HG03460 (cell line): Measurements from ENCODE around the gene PKD1.
"Not testable (repeated sequence)": the region's sequence is repeated elsewhere in the genome, so short reads cannot be mapped to it uniquely, and the experiment has no call there.

Experiments
- ATAC-seq: cut with Tn5 transposase; IDR thresholded peaks from one replicate; pipeline ENCODE4 v1.9.1; 2021; ENCODE audit not compliant: unreplicated experiment

The PKD1 gene

DNA sequence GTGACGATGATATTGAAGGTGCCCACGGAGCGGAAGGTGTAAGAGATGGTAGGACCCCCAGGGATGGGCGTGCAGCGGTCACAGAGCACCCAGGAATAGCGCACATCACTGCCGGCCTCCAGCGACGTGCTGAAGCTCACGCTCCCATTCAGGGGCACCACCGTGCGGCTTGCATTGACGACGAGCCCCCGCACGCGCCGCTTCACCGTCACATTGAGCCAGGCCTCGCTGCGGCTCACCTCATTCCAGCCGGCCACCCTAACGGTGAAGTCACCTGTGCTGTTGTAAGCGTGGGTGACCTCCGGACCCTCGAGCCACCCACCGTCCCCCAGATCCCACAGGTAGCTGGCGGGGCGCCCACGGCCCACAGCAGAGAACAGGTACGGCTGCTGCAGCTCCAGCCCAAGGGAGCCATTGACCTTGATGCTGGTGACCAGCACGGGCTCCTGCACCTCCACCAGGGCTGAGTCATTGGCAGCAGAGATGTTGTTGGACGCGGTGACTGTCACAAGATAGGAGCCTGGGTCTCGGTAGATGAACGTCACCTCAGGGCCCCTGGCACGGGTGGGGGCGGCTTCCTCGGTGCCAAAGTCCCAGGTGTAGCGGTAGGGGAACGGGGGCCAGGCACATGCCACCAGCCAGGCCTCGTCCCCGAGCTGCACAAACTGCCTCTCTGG lies 25.2 kb downstream of the PKD1 start:
- not testable (repeated sequence) for ATAC-seq

DNA sequence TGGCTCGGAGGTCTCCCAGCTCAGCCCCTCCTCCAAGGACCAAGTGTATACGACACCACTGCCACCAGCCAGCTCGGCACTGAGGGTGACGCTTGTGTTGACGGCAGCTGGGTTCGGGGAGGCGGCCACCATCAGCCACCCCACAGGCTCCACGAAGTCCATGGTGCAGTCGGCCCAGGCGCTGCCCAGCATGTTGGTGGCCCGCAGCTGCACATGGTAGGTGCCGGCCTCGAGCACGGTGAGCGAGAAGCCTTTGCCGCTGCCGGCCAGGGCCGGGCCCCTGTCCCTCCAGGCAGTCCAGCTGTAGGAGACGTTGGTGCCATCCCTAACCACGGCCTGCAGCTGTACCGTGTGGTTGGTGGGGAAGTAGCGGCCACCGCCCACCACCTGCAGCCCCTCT lies 25.8 kb downstream of the PKD1 start:
- not testable (repeated sequence) for ATAC-seq

DNA sequence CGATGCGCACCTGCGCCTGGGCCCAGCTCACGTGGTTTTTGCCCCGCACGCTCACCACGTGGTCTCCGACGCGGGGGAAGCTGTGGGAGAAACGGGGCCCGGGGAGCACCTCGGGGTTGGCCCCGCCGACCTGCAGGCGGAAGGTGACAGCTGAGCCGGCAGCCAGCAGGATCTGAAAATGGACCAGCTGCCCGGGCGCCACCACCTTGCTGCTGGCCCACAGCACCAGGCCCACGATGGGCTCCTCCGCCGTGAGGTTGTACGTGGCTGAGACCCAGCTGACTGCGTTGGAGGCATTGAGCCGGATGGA lies 26.5 kb downstream of the PKD1 start:
- not testable (repeated sequence) for ATAC-seq

DNA sequence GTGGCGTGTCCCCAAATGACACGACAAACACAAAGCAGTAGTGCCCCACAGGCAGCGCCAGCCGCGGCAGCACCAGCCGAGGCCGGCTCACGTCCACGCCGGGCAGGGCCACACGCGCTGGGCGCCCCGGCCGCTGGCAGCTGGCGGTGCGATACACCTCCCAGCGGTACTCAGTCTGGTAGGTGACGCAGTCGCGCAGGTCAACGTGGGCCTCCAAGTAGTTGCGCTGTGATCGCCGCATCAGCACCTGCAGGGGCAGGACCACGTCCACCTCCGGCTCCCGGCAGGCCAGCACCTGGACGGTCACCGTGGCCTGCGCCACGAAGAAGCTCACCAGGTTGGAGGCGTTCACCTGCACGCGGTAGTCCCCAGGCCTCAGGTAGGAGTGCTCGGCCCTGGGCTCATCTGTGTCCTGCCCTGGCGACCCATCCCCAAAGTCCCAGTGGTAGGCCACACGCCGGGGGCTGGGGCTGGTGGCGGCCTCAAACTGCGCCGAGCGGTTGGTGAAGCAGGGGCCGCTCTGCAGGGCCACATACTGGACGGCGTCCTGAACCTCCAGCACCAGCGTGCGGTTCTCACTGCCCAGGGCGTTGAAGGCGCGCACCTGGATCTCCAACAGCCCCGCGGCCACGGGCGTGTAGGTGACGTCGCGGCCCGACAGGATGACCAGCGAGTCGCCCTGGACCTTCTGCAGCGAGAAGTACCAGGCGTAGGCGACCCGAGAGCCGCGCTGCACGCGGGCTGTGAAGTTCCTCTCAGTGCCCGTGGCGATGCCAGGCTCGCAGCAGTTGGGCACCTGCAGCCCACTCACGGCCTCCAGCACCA lies 27.0 kb downstream of the PKD1 start:
- not testable (repeated sequence) for ATAC-seq

DNA sequence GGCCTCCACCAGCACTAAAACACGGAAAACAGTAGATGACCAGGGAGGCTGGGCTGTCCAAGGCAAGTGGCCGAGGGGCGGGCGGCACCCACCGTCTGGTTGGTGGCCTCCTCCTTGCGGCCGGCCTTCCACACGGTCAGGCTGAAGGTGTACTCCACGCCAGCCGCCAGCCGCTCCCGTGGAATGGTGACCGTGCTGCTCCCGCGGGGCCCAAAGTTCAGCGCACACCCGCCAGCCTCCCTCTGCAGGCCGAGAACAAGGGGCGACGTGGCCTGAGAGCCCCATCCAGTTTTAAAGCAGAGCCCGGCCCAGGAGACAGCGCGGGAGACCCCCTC lies 27.9 kb downstream of the PKD1 start:
- ATAC-seq, result not testable (repeated sequence)

DNA sequence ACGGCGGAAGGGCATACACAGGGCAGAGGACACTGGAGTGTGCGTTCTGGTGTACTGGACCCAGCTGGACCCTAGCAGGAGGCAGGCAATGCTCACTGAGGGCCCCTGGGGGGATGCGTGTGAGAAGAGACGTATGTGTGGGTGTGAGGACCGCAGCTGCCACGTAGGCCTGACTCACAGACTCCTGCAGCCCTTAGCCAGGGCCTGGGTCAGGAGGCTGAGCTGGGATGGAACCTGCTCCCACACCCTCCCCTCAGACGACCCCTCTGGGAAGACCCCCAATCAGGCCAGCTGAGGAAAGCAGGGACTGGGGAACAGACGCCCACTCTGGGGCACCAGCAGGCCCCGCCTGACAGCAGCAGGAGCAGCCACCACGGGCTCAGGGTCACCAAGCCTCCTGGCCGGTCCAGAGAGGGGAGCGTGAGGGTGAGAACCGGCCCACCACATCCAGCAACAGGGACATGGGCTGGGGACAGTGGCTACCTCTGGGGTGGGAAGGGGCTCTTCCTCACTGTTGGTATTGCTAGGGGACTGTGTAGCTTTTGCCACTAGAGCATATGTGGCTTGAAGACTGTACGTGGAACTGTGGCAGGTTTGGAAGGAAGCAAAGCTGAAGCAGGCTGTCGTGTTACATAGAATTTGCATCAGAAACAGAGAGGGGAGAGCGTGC lies 28.4 kb downstream of the PKD1 start:
- not testable (repeated sequence) for ATAC-seq

DNA sequence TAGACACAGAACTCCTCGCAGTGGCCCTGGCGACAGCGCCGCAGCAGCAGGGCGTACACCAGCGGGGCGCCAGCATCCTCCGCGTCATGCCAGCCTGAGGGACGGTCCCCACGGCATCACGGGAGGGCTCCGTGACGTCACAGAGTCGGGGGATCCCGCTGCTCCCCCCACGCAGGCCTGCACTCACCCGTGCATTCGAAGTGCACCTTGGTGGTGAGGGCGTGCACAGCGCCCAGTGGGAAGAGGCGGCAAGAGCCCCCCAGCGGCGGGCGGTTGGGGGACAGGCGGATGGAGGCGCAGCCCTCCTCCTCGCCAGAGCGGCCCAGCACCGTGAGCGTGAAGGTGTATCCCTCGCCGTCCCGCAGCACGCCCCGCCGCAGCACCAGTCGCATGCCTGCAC lies 29.5 kb downstream of the PKD1 start:
- not testable (repeated sequence) for ATAC-seq

DNA sequence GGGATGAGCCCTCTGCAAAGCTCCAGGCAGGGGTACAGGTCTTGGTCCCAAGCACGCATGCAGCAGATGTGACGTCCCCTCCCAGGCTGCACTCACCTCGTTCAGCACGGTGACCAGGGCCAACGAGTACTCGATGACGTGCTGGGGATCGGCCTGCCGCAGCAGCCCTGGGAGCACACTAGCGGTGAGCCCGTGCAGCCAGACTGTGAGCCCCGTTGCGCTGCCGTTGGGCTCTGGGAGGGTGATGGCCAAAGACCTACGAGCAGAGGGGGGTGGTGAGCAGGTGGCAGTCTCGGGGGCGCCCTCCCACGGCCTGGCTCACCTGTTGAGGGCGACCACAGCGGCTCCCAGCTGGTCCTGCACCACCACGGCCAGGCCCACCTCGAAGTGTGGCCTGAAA lies 29.9 kb downstream of the PKD1 start:
- ATAC-seq, result not testable (repeated sequence)

DNA sequence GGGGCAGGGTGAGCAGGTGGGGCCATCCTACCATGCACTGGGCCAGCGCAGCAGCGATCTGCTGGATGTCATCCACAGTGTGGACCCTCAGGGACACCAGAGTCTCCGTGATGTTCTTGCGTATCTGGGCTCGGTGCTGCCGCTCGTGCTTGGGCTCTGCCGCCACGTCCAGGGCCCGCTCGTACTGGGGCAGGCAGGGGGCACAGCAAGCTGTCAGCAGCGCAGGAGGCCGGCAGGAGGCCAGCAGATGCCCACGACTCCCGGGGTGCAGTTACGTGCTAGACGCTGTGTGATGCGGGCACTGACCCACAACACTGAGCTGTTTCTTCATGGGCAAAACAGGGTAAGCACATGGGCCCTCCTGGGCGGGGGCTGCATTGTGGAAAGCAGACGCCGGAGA lies 30.4 kb downstream of the PKD1 start:
- ATAC-seq, result not testable (repeated sequence)

DNA sequence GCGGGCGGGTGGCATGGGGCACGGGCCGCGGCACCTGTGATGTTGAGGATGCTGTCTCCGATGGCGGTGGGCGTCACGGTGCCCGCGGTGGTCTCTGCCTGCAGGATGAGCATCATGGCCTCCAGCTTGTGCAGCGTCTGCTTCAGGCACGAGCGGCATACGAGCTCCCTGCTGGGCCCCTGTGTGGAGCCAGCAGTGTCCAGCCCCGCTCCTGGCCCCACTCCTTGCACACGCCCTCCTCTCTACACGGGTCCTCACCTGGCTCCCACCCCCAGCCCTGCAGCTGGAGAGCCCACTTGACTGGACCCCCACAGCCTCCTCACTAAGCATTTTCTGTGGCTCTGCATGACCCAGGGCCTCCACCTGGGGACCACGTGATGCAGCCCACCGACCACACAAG lies 31.2 kb downstream of the PKD1 start:
- not testable (repeated sequence) for ATAC-seq

DNA sequence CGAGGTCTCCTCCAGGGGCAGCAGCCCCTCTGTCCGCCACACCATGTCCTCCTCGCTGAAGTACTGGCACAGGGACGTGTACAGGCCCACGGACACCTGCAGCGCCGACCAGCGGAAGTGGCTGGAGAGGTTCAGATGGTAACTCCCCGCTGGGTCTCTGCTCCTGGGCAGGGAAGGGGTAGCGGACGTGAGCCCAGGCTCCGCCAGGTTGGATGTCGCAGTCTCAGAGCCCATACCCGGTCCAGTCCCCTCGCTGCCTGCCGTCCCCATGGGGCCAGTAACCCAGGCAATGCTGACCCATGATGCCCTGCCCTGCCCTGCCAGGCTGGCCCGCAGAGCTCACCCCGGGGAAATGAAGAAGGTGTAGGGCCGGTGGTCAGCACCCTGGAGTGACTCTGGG lies 33.2 kb downstream of the PKD1 start:
- ATAC-seq, result no peak

DNA sequence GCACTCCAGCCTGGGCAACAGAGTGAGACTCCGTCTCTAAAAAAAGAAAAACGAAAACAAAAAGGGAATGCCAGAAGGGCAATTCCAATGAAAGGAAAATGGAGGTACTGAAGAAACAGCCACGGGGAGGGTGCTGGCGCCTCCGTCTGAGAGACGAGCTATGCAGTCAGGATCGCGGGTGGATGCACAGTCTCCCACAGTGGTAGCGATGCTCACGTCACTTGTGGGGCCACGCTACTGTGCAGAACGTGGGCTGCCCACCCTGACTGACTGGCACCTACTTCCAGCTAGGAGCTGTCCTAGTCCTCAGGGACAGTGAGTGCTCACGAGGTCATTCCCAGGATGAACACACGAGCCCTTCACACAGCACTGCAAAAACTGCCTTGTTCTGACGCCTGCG lies 34.1 kb downstream of the PKD1 start:
- ATAC-seq, result not testable (repeated sequence)

DNA sequence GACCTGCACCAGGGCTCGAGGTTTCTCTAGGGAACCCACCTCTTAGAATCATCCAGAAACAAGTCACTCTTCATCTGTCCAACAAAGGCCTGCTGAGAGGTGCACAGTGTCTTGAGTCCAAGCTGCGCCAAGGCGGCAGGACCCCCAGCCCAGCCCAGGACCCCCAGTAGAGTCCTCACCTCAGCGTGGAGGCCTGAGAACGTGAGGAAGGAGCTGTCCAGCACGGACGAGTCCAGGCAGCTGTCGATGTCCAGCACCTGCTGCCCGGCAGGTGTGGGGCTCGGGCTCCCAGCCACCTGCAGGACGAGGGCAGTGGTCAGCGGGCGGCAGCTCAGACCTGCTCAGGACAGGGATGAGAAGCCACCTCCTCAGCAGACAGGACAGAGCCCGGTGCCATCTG lies 38.0 kb downstream of the PKD1 start:
- not testable (repeated sequence) for ATAC-seq

DNA sequence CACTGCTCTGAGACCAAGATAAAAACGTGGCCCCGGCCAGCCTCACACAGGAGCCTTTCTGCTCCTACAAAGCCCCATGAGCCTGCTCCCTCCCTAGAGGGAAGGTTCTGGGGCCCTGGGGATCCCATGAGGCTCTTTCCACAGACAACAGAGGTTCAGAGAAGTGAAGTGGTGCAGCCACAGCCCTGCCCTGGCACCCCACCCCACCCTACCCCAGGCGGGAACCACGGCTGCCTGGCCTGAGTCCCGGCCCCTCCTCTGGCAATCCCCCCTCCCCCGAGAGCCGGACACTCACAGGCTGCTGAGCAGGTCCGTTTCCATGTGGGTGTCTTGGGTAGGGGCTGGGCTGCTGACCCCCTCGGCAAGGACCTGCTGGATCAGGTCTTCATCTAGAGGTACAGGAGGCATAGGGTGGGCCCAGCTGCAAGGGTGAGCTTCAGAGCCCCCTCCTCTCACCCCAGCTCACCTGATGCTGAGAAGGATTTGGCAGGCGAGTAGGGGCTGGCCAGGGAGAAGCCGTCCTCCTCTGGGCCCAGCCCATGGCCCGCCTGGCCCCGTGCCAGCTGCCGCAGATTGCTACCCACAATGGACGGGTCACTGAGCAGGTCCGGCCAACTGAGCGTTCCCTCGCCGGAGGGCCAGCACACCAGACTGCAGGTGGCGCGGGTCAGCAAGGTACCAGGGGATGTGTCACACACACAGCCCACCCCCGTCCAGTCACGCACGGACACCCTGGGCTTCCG lies 38.7 kb downstream of the PKD1 start:
- no peak for ATAC-seq

DNA sequence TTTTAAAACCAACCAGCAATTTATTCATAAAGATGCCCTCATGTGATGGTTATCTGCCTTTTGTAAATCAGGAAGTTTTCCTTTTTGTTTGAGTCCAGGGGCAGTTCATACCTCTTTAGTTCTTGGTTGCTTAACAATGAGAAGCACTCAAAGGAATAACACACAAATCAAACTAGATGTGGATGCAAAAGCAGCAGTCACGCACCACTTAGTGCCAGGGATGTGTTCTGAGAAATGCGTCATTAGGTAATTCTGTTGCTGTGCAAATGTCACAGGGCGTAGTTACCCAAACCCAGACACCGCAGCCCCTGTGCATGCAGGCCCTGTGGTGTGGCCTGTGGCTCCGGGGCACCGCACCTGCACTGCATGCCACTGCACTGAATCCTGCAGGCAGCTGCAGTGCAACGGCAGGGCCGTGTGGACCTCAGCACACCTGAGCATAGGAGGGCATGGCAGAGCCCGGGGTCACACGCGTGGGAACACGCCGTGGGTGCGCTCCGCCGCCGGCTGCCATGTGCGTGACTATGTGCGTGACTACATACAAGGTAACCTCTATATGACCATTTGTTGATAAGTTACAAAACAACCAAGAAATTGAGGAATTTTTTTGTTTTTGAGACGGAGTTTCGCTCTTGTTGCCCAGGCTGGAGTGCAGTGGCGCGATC lies 39.6 kb downstream of the PKD1 start:
- ATAC-seq, result no peak

DNA sequence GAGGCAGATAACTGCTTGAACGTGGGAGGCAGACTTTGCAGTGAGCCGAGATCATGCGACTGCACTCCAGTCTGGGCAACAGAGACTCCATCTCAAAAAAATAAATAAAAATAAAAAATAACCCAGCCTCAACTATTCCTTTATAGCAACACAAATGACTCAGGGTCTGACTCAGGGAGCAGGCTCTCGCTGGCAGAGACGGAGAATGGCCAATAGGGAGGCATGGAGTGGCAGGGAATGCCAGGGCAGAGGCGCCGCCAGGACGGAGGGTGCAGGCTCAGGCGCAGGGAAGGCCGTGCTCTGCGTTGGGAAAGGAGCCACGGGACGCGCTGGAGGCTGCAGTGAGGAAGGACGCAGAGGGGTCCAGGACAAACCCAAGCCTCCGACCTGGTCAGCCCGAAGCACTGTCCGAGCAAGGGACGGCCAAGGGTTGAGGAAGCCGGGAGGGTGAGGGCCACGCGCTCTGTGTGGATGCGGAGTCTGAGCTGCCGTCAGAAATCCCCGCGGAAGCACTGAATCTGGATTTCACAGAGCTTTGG lies 40.3 kb downstream of the PKD1 start:
- no peak for ATAC-seq

DNA sequence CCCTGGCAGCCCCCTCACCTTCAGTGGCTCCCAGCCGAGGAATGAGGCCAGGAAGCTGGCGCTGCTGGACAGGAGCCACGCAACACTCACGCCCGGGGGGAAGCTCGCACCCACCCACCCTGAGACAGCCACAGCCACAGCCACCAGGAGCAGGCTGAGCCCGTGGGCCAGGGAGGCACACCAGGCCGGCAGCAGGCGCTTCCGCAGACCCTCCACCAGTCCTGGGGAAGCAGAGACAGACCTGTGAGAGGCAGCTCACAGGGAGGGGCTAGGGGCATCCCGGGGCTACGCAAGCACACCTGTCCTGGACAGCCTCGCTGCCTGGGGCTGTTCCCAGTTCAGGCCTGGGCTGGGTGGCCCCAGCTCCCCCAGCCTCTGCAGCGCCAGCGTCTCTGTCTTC lies 41.9 kb downstream of the PKD1 start:
- ATAC-seq, result no peak

DNA sequence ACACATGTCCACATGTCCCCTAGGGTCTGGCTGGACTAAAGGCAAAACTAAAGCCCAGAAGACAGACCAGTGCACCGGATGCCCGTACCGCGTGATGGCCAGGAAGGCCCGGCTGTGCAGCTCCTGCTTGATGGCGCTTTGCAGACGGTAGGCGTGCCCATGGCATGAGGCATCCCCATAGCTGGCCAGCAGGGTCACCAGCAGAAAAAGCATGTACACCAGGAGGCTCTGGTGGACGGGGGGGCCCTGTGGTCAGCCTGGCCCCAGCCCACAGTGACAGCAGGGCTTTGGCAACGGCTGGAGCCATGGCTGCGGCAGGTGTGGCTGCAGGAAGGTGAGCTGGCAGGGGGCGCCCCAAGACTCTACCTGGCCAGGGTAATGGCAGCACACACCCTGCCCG lies 42.8 kb downstream of the PKD1 start:
- ATAC-seq, result no peak

DNA sequence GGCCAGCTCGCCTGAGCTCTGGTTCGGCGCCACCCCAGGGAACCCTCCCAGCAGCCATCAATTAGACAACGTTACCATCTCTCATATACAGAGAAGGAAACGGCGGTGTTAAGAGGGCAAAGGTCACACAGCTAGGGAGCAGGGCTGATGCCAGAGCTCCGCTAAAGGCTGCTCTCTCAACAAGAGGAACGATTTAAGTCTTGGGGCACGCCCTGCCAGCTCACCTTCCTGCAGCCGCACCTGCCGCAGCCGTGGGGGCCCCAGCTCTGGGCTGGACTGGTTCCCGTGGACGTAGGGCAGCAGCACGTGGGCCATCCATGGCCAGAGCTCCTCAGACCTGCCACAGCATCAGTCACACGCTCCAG lies 43.5 kb downstream of the PKD1 start:
- no peak for ATAC-seq

DNA sequence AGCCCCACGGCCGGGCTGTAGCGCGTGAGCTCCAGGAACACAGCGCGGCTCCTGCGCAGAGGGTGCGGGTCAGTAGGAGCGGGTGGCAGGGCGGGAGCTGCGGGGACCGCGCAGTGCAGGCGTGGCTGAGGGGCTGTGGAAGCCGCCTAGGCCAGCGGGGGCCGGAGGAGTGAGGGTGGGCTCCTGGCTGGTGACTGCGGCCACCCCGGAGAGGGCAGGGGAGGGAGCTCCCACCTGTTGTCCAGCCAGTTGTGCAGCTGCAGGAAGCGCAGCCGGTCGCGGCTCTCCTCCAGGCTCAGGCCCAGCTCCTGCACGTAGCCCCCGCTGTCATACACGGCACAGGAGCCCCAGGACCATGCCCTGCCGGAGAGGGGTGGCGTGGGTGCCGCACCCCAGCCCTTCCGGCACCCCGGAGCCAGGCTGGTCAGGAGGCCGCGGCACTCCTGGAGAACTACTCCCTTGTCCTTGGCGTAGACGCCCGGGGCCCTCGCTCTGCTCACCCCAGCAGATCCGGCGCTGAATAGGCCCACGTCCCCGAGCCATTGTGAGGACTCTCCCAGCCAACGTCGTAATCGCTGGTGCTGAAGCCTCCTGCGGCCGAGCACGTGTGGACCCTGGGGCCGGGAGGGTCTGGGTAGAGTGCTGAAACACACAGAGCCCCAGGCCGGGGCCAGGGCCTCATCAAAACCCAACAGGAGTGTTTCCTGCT lies 44.0 kb downstream of the PKD1 start:
- ATAC-seq, result no peak
